HG02840 (cell line): ENCODE data around the gene EOGT.

Source experiments
- ATAC-seq: cut with Tn5 transposase; IDR thresholded peaks from one replicate; pipeline ENCODE4 v1.9.1; 2021; ENCODE audit warnings: mild to moderate bottlenecking, moderate library complexity, moderate number of reproducible peaks; ENCODE audit not compliant: unreplicated experiment, low FRiP score

The EOGT gene

GRCh38 chr3:69009559-69010410, 3.7 kb downstream of the EOGT start:
- no peak for ATAC-seq

DNA sequence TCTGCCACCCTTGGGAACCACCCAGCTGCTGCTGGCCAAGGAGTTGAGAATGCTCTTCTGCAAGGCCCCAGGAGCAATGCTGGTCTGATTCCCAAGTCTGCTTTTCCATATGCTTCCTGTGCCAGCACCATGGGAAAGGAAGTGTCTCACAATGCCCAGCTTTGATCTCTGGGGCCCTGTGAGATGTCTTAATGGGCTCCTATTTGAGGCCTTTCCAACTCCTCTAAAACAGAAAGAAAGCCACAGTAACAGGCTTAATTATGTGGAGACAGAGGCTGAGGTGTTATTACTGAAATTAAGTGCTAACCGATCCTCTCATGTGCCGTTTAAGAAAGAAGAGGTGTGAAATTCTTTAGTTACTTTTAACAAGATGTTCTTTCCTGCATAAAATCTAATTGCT, 4.5 kb downstream of the EOGT start:
- no peak for ATAC-seq

GRCh38 chr3:69005791-69006482, 7.5 kb downstream of the EOGT start:
- ATAC-seq, result no peak

DNA sequence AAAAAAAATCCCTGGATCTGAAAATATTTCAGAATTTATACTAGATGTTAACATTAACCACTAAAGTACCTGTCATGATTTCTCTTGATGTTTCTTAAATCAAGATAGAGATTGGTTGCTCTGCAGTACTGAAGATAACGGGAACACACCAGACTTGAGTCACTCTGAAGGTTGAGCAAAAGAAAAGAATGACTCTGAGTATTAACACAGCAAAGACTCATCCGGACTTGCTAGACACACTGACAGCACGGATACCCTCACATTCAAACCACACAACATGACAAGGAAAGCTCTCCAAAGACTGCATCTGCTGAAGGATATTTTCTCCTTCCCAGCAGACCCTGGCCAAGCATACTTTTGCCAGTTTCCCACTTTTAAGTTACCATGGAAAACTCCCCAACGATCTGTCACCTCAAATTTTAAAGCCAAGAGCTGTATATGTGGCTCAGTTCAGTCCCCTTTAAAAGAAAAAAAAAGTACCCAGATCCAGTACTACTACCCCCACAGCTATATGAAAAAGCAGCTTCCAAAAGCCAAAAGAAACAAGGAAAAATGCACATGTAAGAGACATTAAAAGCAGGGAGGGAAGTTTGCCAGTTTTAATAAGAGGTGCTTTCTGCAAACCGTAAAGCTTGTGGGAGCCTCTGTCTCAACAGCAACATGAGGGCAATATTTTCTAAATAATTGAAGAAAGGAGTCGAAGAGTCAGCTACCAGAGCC, 8.3 kb downstream of the EOGT start:
- no peak for ATAC-seq

DNA sequence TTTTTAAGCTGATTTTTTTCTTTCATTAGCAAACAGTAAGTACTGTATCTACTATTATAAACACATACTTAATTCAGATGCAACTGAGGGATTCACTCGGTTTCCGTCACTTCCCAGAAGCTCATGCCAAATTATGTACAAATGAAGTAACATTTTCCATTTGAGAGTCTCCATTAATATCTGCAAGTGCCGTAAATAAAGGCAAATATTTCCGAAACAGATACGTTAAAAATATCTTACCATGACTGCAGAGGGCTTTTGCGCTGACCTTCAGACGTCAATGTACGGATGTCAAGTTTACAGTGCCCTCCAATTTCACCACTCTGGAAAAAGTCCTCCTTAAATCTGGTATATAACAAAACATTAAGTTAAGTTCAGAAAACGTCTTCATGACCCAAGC, 9.3 kb downstream of the EOGT start:
- ATAC-seq, result no peak

DNA sequence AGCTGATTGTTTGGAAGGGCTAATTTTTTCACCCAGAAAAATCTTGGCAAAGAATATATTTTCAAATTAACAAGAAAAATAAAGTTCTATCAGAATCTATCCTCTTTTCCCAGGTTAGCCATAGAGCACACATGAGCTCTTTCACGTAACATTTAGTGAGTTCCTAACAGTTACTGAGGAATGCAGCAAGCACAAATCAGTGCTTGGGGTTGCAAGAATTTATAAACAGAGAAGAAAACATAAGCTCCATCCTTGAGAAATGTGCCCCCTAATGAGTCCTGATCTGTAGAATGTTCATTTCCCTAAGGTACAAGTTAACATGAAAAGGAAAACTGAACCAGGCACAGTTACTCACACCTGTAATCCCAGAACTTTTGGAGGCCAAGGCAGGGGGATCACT, 13.9 kb downstream of the EOGT start:
- no peak for ATAC-seq

DNA sequence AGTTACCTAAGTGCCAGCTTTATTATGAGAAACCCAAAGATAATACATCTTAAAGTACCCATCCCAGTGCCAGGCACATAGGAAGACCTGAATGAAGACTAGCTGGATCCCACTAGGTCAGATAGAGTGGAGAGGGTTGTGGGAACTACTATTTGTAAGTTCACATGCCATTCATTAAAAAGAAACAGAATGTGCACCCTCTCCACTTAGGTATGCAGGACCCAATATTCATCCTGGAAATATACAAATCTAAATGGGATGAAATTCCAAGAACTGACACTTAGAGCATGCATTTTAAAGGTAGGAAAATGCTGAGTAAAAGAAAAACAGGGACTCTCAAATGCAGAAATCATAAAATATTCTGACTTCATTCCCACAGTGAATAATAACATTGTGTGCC, 14.3 kb downstream of the EOGT start:
- ATAC-seq, result no peak

- no peak for ATAC-seq
These were observed 15.6 kb downstream of the EOGT start for GRCh38 chr3:68997887-68998286.

DNA sequence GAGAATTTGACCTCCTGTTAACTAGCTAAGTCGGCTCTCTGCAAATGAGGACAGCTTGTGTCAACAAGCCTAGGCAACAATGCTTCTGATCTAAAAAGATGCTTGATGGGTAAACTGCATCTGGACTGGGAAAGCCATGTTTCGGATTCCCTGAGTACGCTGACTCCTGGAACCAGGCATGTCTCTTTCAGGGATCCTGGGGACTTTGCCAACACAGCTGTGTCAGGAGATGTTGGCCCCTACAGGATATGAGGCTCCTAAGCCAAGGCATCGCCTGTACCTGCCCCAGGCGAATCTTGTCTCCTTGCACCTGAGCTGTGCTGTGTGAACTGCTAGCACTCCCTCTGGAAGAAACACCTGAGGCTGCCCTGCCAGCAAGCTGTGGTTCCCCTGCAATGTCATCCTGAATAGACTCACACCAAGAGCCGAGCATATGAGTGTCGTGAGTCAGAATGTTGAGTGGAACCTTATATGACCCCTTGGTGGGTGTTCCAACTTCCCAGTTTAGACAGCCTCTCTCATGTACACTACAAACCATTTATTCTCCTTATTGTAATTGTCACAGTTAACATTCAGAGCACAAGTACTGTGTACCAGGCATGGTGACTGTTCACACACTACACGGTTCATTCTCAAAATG, 17.0 kb downstream of the EOGT start:
- ATAC-seq, result no peak

DNA sequence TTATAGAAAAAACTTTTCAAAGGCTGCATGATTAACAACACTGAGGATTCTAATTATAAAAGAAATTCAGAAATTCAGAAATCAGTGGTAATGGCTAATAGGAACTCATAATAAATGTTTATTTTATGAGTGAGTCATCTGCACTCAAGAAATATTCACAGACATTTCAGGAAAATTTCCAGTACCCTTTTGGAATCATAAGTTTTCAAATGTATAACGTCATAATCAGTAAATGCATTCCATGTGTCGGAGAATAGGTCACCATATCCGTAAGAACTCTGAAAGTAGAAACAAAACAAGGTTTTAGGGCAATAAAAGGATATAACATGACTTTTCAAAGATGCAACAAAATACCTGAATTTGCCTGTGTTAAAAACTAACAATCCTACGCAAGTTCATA, 24.7 kb downstream of the EOGT start:
- ATAC-seq, result no peak

DNA sequence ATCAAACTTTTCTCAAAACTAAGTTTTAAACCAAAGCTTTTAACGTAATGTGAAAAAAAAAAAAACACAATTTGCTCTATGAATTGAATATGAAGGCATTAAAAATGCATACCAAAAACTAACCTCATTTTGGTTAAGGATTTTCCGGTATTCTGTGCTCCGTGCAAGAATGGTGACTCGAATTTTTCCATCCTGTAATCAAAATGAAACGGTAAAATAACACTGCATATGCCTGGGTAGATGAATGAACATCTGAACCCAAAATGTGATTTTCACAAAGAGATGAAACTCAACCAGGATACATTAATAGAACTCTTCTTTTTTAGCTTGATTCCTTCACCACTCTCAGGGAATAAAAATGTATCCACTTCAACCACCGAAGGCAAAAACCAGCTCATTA, 26.2 kb downstream of the EOGT start:
- ATAC-seq, result no peak

DNA sequence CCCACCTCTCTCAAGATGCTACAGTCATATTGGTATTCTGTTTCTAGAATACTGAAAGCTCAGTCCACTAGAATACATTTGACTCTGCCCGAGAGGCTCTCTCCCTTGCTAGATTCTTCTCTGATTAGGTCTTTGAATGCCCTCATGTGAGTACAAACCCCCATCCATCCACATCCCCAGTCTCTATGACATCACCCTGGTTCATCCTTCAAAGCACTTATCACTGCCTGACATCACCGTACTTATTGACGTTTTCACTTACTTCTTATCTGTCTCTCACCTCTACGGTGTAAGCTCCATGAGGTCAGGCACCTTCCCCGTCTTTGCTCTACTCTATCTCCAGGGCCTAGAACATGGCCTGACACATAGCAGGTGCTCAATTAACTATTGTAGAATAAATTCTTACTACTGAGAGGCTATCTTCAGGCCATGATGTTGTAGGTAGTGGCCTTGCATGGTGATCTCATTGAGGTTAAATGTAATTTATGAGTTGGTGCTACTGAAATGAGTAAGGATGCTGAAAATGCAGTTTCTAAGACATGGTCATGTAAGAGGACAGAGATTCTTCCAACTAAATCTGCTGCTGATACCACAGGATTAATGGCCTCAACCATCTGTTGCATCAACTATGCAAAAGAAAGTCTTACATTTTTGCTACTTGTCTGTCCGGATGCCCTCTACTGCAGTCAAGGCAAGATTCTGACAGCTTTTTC, 26.8 kb downstream of the EOGT start:
- ATAC-seq, result no peak

DNA sequence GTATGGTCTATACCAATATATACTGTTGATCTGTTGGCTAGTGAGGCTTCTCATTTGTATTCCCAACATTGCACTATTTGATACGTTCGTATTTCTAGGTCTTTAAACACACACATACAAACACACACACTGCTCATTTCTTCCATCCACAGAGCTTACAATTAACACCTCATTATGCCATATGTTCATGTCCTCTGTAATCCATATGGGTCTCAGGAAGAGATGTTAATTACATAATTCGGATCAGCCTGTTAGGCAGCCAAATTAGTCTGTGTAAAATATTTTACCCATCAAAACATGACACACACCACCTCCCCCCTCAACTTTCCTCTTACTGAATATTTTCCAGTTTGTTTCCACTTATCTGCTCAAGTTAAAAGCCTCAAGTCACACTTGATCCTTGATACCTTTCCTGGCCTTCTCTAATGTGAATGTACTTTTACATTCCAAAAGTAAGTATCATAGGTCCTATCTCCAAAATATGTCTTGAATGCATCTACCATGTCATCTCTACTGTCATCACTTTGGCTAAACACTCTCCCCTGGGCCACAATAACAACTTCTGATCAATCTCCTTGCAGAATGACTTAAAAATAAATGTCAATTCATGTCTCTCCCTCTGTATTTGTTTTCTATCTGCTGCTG, 28.2 kb downstream of the EOGT start:
- no peak for ATAC-seq

DNA sequence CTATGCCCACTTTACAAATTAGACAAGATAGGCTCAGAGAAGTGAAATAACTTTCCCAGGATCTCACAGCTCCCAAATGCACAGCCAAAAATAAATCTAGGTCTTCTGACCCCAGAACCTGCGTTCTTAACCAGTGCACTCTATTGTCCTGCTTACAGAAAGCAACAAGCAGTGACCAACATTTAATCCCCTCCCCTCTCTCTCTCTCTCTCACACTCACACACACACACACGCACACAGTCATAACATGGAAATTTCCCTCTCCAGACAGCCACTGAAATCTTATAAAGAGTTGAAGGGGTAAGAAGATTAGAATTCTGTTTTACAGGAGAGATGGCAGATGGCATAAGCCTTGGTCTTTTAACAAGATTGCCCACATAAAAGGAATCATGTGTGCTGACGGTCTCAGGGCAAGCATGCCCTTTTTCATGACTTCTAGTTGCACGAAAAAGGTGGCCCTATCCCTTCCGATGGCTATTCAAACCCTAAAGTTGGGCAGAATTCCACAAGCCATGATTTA, 29.4 kb downstream of the EOGT start:
- ATAC-seq, result no peak

DNA sequence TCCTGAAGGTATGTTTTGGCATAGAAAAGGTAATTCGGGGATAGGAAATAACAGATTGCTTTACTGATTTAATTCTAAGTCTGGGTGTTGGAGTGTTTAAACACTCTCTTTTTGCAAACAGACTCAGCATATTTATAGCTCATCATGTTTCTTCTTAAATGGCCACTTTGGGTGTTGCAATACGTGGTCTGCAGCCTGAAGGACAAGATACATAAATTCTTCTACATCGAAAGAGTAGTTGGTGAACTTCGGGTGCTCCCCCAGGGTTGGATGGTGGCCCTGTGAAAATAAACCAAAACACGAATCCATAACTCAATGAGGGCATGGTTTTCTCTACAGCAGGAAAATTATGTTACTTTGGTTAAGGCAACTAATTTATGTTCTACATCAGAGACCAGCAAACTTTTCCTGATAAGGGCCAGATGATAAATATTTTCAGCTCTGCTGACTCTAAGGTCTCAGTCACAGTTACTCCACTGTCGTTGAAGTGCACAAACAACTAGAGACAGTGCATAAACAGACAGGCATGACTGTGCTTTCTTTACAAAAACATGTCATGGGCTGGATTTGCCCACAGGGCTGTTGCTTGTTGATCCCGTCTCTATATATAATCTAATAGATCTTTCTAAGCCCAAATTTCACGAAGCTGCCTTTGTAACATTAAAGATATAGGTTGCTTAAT, 35.9 kb downstream of the EOGT start:
- ATAC-seq, result no peak

DNA sequence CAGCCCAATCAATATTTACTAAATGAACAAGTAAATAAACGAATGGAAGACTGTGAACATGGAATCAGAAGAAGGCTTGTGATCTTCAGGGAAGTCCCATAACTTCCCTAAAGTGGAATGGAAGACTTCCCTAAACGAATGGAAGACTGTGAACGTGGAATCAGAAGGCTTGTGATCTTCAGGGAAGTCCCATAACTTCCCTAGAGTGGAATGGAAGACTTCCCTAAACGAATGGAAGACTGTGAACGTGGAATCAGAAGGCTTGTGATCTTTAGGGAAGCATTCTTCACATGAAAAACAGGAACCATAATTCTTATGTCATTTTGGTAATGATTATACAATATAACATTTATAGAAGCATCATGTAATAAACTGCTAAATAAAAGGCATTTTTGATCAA, 38.8 kb downstream of the EOGT start:
- no peak for ATAC-seq

DNA sequence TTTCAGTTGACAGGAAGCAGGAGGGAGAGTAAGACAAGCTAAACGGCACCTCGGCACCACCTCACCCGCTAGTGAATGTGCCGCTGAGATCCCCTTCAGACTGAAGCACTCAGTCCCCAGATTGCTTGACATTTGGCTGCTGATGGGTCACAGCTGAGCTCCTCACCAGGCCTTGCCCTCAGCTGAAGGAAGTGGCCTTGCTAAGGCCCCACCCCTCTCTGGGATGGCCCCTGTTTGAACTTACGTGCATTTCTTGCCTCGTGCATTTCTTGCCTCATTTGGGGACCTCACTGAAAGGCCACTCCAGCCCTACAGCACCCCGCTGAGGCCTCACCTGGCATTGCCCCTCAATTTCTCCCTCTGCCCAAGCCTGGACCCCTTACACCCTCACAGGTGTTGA, 39.8 kb downstream of the EOGT start:
- ATAC-seq, result no peak

GRCh38 chr3:68972358-68972979, 41.0 kb downstream of the EOGT start:
- no peak for ATAC-seq

- ATAC-seq, result no peak
These were observed 48.8 kb downstream of the EOGT start for GRCh38 chr3:68964694-68965093.
